ENCODE data around the gene WNT3A.
"Not testable (repeated sequence)": the region's sequence is repeated elsewhere in the genome, so short reads cannot be mapped to it uniquely, and the experiment has no call there.

WNT3A gene

GRCh38 chr1:228016653-228017355 is 10.0 kb downstream of the WNT3A start:
- no peak overlapping the region for H3K4me2 ChIP-seq (ENCODE audit: low read length)
- H4K20me1 ChIP-seq (ENCODE audit: insufficient read depth, low read length) = no peaks in the 10 kb centered on the region
- H3K9ac ChIP-seq (ENCODE audit: low read length) = no peak overlapping the region
- H2AFZ ChIP-seq (ENCODE audit: low read depth, low read length) = no peak overlapping the region
- H3K36me3 ChIP-seq (replicated peaks; ENCODE audit: low read depth, low read length) = no peaks in the 10 kb centered on the region
- no peaks in the 10 kb centered on the region for H3K9me3 ChIP-seq (ENCODE audit: insufficient read depth, low read length)
- H3K79me2 ChIP-seq (ENCODE audit: low read length) = no peaks in the 10 kb centered on the region
- no peak overlapping the region for H3K27ac ChIP-seq (ENCODE audit: low read length)
- TF ChIP-seq CTCF (IDR thresholded peaks at IDR 0.05; ENCODE audit: low read depth, low read length) (no peak), EZH2phosphoT487 (IDR thresholded peaks at IDR 0.05; ENCODE audit: low read depth) (no peak)
- H3K27me3 ChIP-seq (ENCODE audit: low read depth, low read length) = no peaks in the 10 kb centered on the region
- H3K4me1 ChIP-seq (ENCODE audit: low read length) = no peaks in the 10 kb centered on the region
- no peak overlapping the region for H3K4me3 ChIP-seq (ENCODE audit: low read length)

- H3K4me1 ChIP-seq (ENCODE audit: low read length) = no peaks in the 10 kb centered on the region
- no peaks in the 10 kb centered on the region for H4K20me1 ChIP-seq (ENCODE audit: insufficient read depth, low read length)
- H2AFZ ChIP-seq (ENCODE audit: low read depth, low read length) = no peak overlapping the region
- no peak overlapping the region for H3K4me3 ChIP-seq (ENCODE audit: low read length)
- no peak overlapping the region for H3K27ac ChIP-seq (ENCODE audit: low read length)
- no peak for TF ChIP-seq CTCF (IDR thresholded peaks at IDR 0.05; ENCODE audit: low read depth, low read length)
- no peak for TF ChIP-seq EZH2phosphoT487 (IDR thresholded peaks at IDR 0.05; ENCODE audit: low read depth)
- H3K79me2 ChIP-seq (ENCODE audit: low read length) = no peaks in the 10 kb centered on the region
- H3K4me2 ChIP-seq (ENCODE audit: low read length) = no peak overlapping the region
- no peaks in the 10 kb centered on the region for H3K9me3 ChIP-seq (ENCODE audit: insufficient read depth, low read length)
- no peak overlapping the region for H3K9ac ChIP-seq (ENCODE audit: low read length)
- H3K36me3 ChIP-seq (replicated peaks; ENCODE audit: low read depth, low read length) = no peaks in the 10 kb centered on the region
- no peaks in the 10 kb centered on the region for H3K27me3 ChIP-seq (ENCODE audit: low read depth, low read length)
These were observed 10.7 kb downstream of the WNT3A start for GRCh38 chr1:228017356-228018124.

GRCh38 chr1:228018125-228018398 is 11.3 kb downstream of the WNT3A start:
- TF ChIP-seq EZH2phosphoT487 (IDR thresholded peaks at IDR 0.05; ENCODE audit: low read depth) (no peak), CTCF (IDR thresholded peaks at IDR 0.05; ENCODE audit: low read depth, low read length) (no peak)
- H3K27me3 ChIP-seq (ENCODE audit: low read depth, low read length) = no peaks in the 10 kb centered on the region

GRCh38 chr1:228018961-228019721 is 12.3 kb downstream of the WNT3A start:
- Histone ChIP-seq H3K9me3 (ENCODE audit: insufficient read depth, low read length) (no peaks in the 10 kb centered on the region), H3K9ac (ENCODE audit: low read length) (no peak overlapping the region), H4K20me1 (ENCODE audit: insufficient read depth, low read length) (no peaks in the 10 kb centered on the region), H3K79me2 (ENCODE audit: low read length) (no peaks in the 10 kb centered on the region), H3K4me3 (ENCODE audit: low read length) (no peak overlapping the region), H3K4me1 (ENCODE audit: low read length) (no peaks in the 10 kb centered on the region), H3K27ac (ENCODE audit: low read length) (no peak overlapping the region), H3K27me3 (ENCODE audit: low read depth, low read length) (peaks cover 4% of the 10 kb centered on the region; the same call in 1 of the 2 replicates), H3K4me2 (ENCODE audit: low read length) (no peak overlapping the region), H2AFZ (ENCODE audit: low read depth, low read length) (no peak overlapping the region), H3K36me3 (replicated peaks; ENCODE audit: low read depth, low read length) (no peaks in the 10 kb centered on the region)
- TF ChIP-seq CTCF (IDR thresholded peaks at IDR 0.05; ENCODE audit: low read depth, low read length) (no peak), EZH2phosphoT487 (IDR thresholded peaks at IDR 0.05; ENCODE audit: low read depth) (no peak)

More at GRCh38 chr1:228018125-228018398, 11.3 kb downstream of the WNT3A start:
- Histone ChIP-seq H3K4me3 (ENCODE audit: low read length) (no peak overlapping the region), H3K79me2 (ENCODE audit: low read length) (no peaks in the 10 kb centered on the region), H3K4me1 (ENCODE audit: low read length) (no peaks in the 10 kb centered on the region), H3K9me3 (ENCODE audit: insufficient read depth, low read length) (no peaks in the 10 kb centered on the region), H3K4me2 (ENCODE audit: low read length) (no peak overlapping the region), H4K20me1 (ENCODE audit: insufficient read depth, low read length) (no peaks in the 10 kb centered on the region), H3K27ac (ENCODE audit: low read length) (no peak overlapping the region), H2AFZ (ENCODE audit: low read depth, low read length) (no peak overlapping the region), H3K9ac (ENCODE audit: low read length) (no peak overlapping the region), H3K36me3 (replicated peaks; ENCODE audit: low read depth, low read length) (no peaks in the 10 kb centered on the region)

- not testable (repeated sequence) for H3K4me3 ChIP-seq (ENCODE audit: low read length); H3K27me3 ChIP-seq (ENCODE audit: low read depth, low read length); H3K4me1 ChIP-seq (ENCODE audit: low read length); H3K27ac ChIP-seq (ENCODE audit: low read length); H4K20me1 ChIP-seq (ENCODE audit: insufficient read depth, low read length); H3K4me2 ChIP-seq (ENCODE audit: low read length); H3K9me3 ChIP-seq (ENCODE audit: insufficient read depth, low read length); H3K79me2 ChIP-seq (ENCODE audit: low read length); H2AFZ ChIP-seq (ENCODE audit: low read depth, low read length); H3K36me3 ChIP-seq (replicated peaks; ENCODE audit: low read depth, low read length); H3K9ac ChIP-seq (ENCODE audit: low read length)
These were observed 12.9 kb downstream of the WNT3A start for GRCh38 chr1:228019722-228020083.
